Measurements from ENCODE around the gene LCA5L. TPM values are rescaled to one million over a fixed set of nuclear protein-coding genes. Genes with fewer than 3 reads are reported as not detected.
A peak's percentile ranks its signal among the peaks of the same experiment; 100 is the strongest.

The LCA5L gene
- 2.1 TPM for polyA plus RNA-seq (2013)

GRCh38 chr21:39445321-39446269 lies at the start of gene LCA5L:
LCA5L (minus strand) TSS chr21:39445778; CDS start chr21:39428493, 17,285 bp downstream.
- peaks cover 0 to 18% (median 12%) of the 10 kb centered on the region in 4 experiments for H3K4me1 ChIP-seq (ENCODE audit: control extremely low read depth in 1 of 4, control insufficient read depth in 4 of 4, insufficient read depth in 4 of 4, low read length in 3 of 4)
- 0% methylated on average over 65 of the region's 83 CpGs for WGBS (ENCODE audit: insufficient coverage)
- POLR2A ChIA-PET: no interaction called here
- H3K4me3 ChIP-seq (ENCODE audit: control insufficient read depth in 1 of 7, extremely low read depth in 1 of 7, insufficient read depth in 4 of 7, low read depth in 2 of 7, low read length in 6 of 7): peak within 1 kb of the TSS; percentile 79 to 95 (median 90)
- peak; percentile 90 to 94 (median 94) for DNase-seq
- H3K9me3 ChIP-seq (ENCODE audit: control extremely low read depth in 1 of 5, control insufficient read depth in 4 of 5, insufficient read depth in 2 of 5, low read depth in 1 of 5, low read length in 4 of 5): no peaks in the 10 kb centered on the region
- H3K27ac ChIP-seq (ENCODE audit: insufficient read depth in 1 of 2, low read depth in 1 of 2, low read length in 2 of 2, poor library complexity in 1 of 2, severe bottlenecking in 2 of 2): peak within 1 kb of the TSS; percentile 75 to 88
- no peaks in the 10 kb centered on the region for H3K27me3 ChIP-seq (replicated peaks in 2 of 5; ENCODE audit: control insufficient read depth in 4 of 5, insufficient read depth in 5 of 5, low read length in 4 of 5)
- CTCF ChIA-PET: no interaction called here
- no peaks in the 10 kb centered on the region for H3K36me3 ChIP-seq (ENCODE audit: control insufficient read depth in 4 of 4, insufficient read depth in 4 of 4, low read length in 3 of 4)

- CTCF ChIA-PET: no interaction called here
- H3K4me1 ChIP-seq (ENCODE audit: control extremely low read depth in 1 of 4, control insufficient read depth in 4 of 4, insufficient read depth in 4 of 4, low read length in 3 of 4): no peaks in the 10 kb centered on the region
- no peak for DNase-seq
- WGBS (ENCODE audit: insufficient coverage): 100% methylated on average over 1 of the region's 1 CpG
- H3K4me3 ChIP-seq (ENCODE audit: control insufficient read depth in 1 of 7, extremely low read depth in 1 of 7, insufficient read depth in 4 of 7, low read depth in 2 of 7, low read length in 6 of 7): no peak overlapping the region
- H3K36me3 ChIP-seq (ENCODE audit: control insufficient read depth in 4 of 4, insufficient read depth in 4 of 4, low read length in 3 of 4): no peaks in the 10 kb centered on the region
- POLR2A ChIA-PET: no interaction called here
- H3K9me3 ChIP-seq (ENCODE audit: control extremely low read depth in 1 of 5, control insufficient read depth in 4 of 5, insufficient read depth in 2 of 5, low read depth in 1 of 5, low read length in 4 of 5): peaks cover 0 to 8% (median 3%) of the 10 kb centered on the region in 5 experiments
- H3K27ac ChIP-seq (ENCODE audit: insufficient read depth in 1 of 2, low read depth in 1 of 2, low read length in 2 of 2, poor library complexity in 1 of 2, severe bottlenecking in 2 of 2): no peak overlapping the region
- no peaks in the 10 kb centered on the region for H3K27me3 ChIP-seq (replicated peaks in 2 of 5; ENCODE audit: control insufficient read depth in 4 of 5, insufficient read depth in 5 of 5, low read length in 4 of 5)
Measured at GRCh38 chr21:39489380-39489924, 43.9 kb upstream of the LCA5L start.

GRCh38 chr21:39484711-39485276 lies 39.2 kb upstream of the LCA5L start:
- H3K27me3 ChIP-seq (replicated peaks in 2 of 5; ENCODE audit: control insufficient read depth in 4 of 5, insufficient read depth in 5 of 5, low read length in 4 of 5): no peaks in the 10 kb centered on the region
- 100% methylated on average over 3 of the region's 6 CpGs for WGBS (ENCODE audit: insufficient coverage)
- H3K4me1 ChIP-seq (ENCODE audit: control extremely low read depth in 1 of 4, control insufficient read depth in 4 of 4, insufficient read depth in 4 of 4, low read length in 3 of 4): no peaks in the 10 kb centered on the region
- H3K4me3 ChIP-seq (ENCODE audit: control insufficient read depth in 1 of 7, extremely low read depth in 1 of 7, insufficient read depth in 4 of 7, low read depth in 2 of 7, low read length in 6 of 7): no peak overlapping the region
- ChIA-PET CTCF (no interaction called here), POLR2A (no interaction called here)
- DNase-seq: no peak
- H3K9me3 ChIP-seq (ENCODE audit: control extremely low read depth in 1 of 5, control insufficient read depth in 4 of 5, insufficient read depth in 2 of 5, low read depth in 1 of 5, low read length in 4 of 5): no peaks in the 10 kb centered on the region
- H3K27ac ChIP-seq (ENCODE audit: insufficient read depth in 1 of 2, low read depth in 1 of 2, low read length in 2 of 2, poor library complexity in 1 of 2, severe bottlenecking in 2 of 2): no peak overlapping the region
- no peaks in the 10 kb centered on the region for H3K36me3 ChIP-seq (ENCODE audit: control insufficient read depth in 4 of 4, insufficient read depth in 4 of 4, low read length in 3 of 4)

GRCh38 chr21:39483917-39484316 lies 38.3 kb upstream of the LCA5L start:
- H3K4me1 ChIP-seq (ENCODE audit: control extremely low read depth in 1 of 4, control insufficient read depth in 4 of 4, insufficient read depth in 4 of 4, low read length in 3 of 4): no peaks in the 10 kb centered on the region
- H3K36me3 ChIP-seq (ENCODE audit: control insufficient read depth in 4 of 4, insufficient read depth in 4 of 4, low read length in 3 of 4): no peaks in the 10 kb centered on the region
- ChIA-PET POLR2A (no interaction called here), CTCF (no interaction called here)
- H3K4me3 ChIP-seq (ENCODE audit: control insufficient read depth in 1 of 7, extremely low read depth in 1 of 7, insufficient read depth in 4 of 7, low read depth in 2 of 7, low read length in 6 of 7): no peak overlapping the region
- no peaks in the 10 kb centered on the region for H3K27me3 ChIP-seq (replicated peaks in 2 of 5; ENCODE audit: control insufficient read depth in 4 of 5, insufficient read depth in 5 of 5, low read length in 4 of 5)
- no peak for DNase-seq
- no peak overlapping the region for H3K27ac ChIP-seq (ENCODE audit: insufficient read depth in 1 of 2, low read depth in 1 of 2, low read length in 2 of 2, poor library complexity in 1 of 2, severe bottlenecking in 2 of 2)
- H3K9me3 ChIP-seq (ENCODE audit: control extremely low read depth in 1 of 5, control insufficient read depth in 4 of 5, insufficient read depth in 2 of 5, low read depth in 1 of 5, low read length in 4 of 5): no peaks in the 10 kb centered on the region
- no CpG with 5 or more reads among the region's 1 CpG for WGBS (ENCODE audit: insufficient coverage)

- POLR2A ChIA-PET: no interaction called here
- CTCF ChIA-PET: no interaction called here
- Histone ChIP-seq H3K27ac (ENCODE audit: insufficient read depth in 1 of 2, low read depth in 1 of 2, low read length in 2 of 2, poor library complexity in 1 of 2, severe bottlenecking in 2 of 2) (no peak overlapping the region), H3K4me3 (ENCODE audit: control insufficient read depth in 1 of 7, extremely low read depth in 1 of 7, insufficient read depth in 4 of 7, low read depth in 2 of 7, low read length in 6 of 7) (no peak overlapping the region), H3K36me3 (ENCODE audit: control insufficient read depth in 4 of 4, insufficient read depth in 4 of 4, low read length in 3 of 4) (no peaks in the 10 kb centered on the region), H3K27me3 (replicated peaks in 2 of 5; ENCODE audit: control insufficient read depth in 4 of 5, insufficient read depth in 5 of 5, low read length in 4 of 5) (no peaks in the 10 kb centered on the region), H3K9me3 (ENCODE audit: control extremely low read depth in 1 of 5, control insufficient read depth in 4 of 5, insufficient read depth in 2 of 5, low read depth in 1 of 5, low read length in 4 of 5) (no peaks in the 10 kb centered on the region), H3K4me1 (ENCODE audit: control extremely low read depth in 1 of 4, control insufficient read depth in 4 of 4, insufficient read depth in 4 of 4, low read length in 3 of 4) (no peaks in the 10 kb centered on the region)
- 71% methylated on average over 1 of the region's 3 CpGs for WGBS (ENCODE audit: insufficient coverage)
- DNase-seq: no peak
Measured at GRCh38 chr21:39481886-39482285, 36.3 kb upstream of the LCA5L start.

- H3K9me3 ChIP-seq (ENCODE audit: control extremely low read depth in 1 of 5, control insufficient read depth in 4 of 5, insufficient read depth in 2 of 5, low read depth in 1 of 5, low read length in 4 of 5): no peaks in the 10 kb centered on the region
- WGBS (ENCODE audit: insufficient coverage): 100% methylated on average over 4 of the region's 4 CpGs
- H3K27me3 ChIP-seq (replicated peaks in 2 of 5; ENCODE audit: control insufficient read depth in 4 of 5, insufficient read depth in 5 of 5, low read length in 4 of 5): no peaks in the 10 kb centered on the region
- ChIA-PET CTCF (no interaction called here), POLR2A (no interaction called here)
- no peak overlapping the region for H3K27ac ChIP-seq (ENCODE audit: insufficient read depth in 1 of 2, low read depth in 1 of 2, low read length in 2 of 2, poor library complexity in 1 of 2, severe bottlenecking in 2 of 2)
- no peak for DNase-seq
- no peaks in the 10 kb centered on the region for H3K36me3 ChIP-seq (ENCODE audit: control insufficient read depth in 4 of 4, insufficient read depth in 4 of 4, low read length in 3 of 4)
- H3K4me3 ChIP-seq (ENCODE audit: control insufficient read depth in 1 of 7, extremely low read depth in 1 of 7, insufficient read depth in 4 of 7, low read depth in 2 of 7, low read length in 6 of 7): no peak overlapping the region
- no peaks in the 10 kb centered on the region for H3K4me1 ChIP-seq (ENCODE audit: control extremely low read depth in 1 of 4, control insufficient read depth in 4 of 4, insufficient read depth in 4 of 4, low read length in 3 of 4)
Measured at GRCh38 chr21:39480271-39480670, 34.7 kb upstream of the LCA5L start.

- ChIA-PET CTCF (no interaction called here), POLR2A (no interaction called here)
- 92% methylated on average over 2 of the region's 2 CpGs for WGBS (ENCODE audit: insufficient coverage)
- H3K27me3 ChIP-seq (replicated peaks in 2 of 5; ENCODE audit: control insufficient read depth in 4 of 5, insufficient read depth in 5 of 5, low read length in 4 of 5): no peaks in the 10 kb centered on the region
- no peaks in the 10 kb centered on the region for H3K4me1 ChIP-seq (ENCODE audit: control extremely low read depth in 1 of 4, control insufficient read depth in 4 of 4, insufficient read depth in 4 of 4, low read length in 3 of 4)
- no peaks in the 10 kb centered on the region for H3K36me3 ChIP-seq (ENCODE audit: control insufficient read depth in 4 of 4, insufficient read depth in 4 of 4, low read length in 3 of 4)
- no peaks in the 10 kb centered on the region for H3K9me3 ChIP-seq (ENCODE audit: control extremely low read depth in 1 of 5, control insufficient read depth in 4 of 5, insufficient read depth in 2 of 5, low read depth in 1 of 5, low read length in 4 of 5)
- no peak for DNase-seq
- no peak overlapping the region for H3K4me3 ChIP-seq (ENCODE audit: control insufficient read depth in 1 of 7, extremely low read depth in 1 of 7, insufficient read depth in 4 of 7, low read depth in 2 of 7, low read length in 6 of 7)
- H3K27ac ChIP-seq (ENCODE audit: insufficient read depth in 1 of 2, low read depth in 1 of 2, low read length in 2 of 2, poor library complexity in 1 of 2, severe bottlenecking in 2 of 2): no peak overlapping the region
Measured at GRCh38 chr21:39479814-39480182, 34.2 kb upstream of the LCA5L start.
